GM12878 (cell line): ENCODE measurements around the gene CALML4. TPM values are rescaled to one million over a fixed set of nuclear protein-coding genes. Genes with fewer than 3 reads are reported as not detected.

Experiments used
- ATAC-seq: fragments of 200-7000 bp; cut with Tn5 transposase; 3 replicates; pipeline ENCODE4 v1.9.1; 2020; ENCODE audit warnings: mild to moderate bottlenecking, moderate library complexity
- BruUV-seq: library from RNA; stranded (reverse); fragments of 400-500 nt; replicated peaks from 2 replicates; lab custom pipeline; 2021; lab: Mats Ljungman, UMichigan
- CTCF ChIA-PET: fragments of 300-600 bp; sonication (Branson Sonifier 250); formaldehyde crosslinking; extraction: SDS; loops from one replicate; lab custom pipeline; 2021; ENCODE audit warnings: inconsistent platforms; lab: Yijun Ruan, JAX
- POLR2A ChIA-PET: fragments of 350-600 bp; formaldehyde crosslinking; extraction: SDS; loops from one replicate; lab custom pipeline; 2021; ENCODE audit warnings: inconsistent platforms; lab: Charles Lee
- RAD21 ChIA-PET: fragments of 300-600 bp; sonication (Branson Sonifier 250); formaldehyde crosslinking; loops from one replicate; lab custom pipeline; 2023; ENCODE audit warnings: antibody characterized with exemption; ENCODE audit not compliant: unreplicated experiment; lab: Charles Lee
- SMC1A ChIA-PET: fragments of 300-600 bp; sonication (Branson Sonifier 250); formaldehyde crosslinking; loops from one replicate; lab custom pipeline; 2023; ENCODE audit not compliant: unreplicated experiment, uncharacterized antibody; lab: Charles Lee
- DNase-seq: peaks from one replicate; pipeline ENCODE4 v3.0.0-alpha.2; 2011; ENCODE audit warnings: low read depth, low spot score
- FAIRE-seq: peaks from 3 replicates; lab custom pipeline; 2011; peaks lifted over from hg19 to GRCh38; lab: Jason Lieb, UNC
- H2AFZ ChIP-seq: 2 replicates; pipeline ENCODE4 v1.6.0; 2011; ENCODE audit warnings: low read depth, low read length, control low read depth; ENCODE audit not compliant: control insufficient read depth
- H3K27ac ChIP-seq: 2 replicates; pipeline ENCODE4 v1.5.1; 2011; ENCODE audit warnings: control low read depth; ENCODE audit not compliant: control insufficient read depth, insufficient read depth
- H3K27me3 ChIP-seq, 2 experiments: replicated peaks in 1 of 2; 2 replicates each; pipeline versions ENCODE4 v1.6.0 to v1.6.1; 2011; ENCODE audit warnings: low read length in 1 of 2; ENCODE audit not compliant: control insufficient read depth in 2 of 2, insufficient read depth in 2 of 2
- H3K36me3 ChIP-seq, 2 experiments: 2 replicates each; pipeline ENCODE4 v1.5.1; 2011; ENCODE audit warnings: low read length in 1 of 2; ENCODE audit not compliant: control insufficient read depth in 2 of 2, insufficient read depth in 2 of 2
- H3K4me1 ChIP-seq: 2 replicates; pipeline ENCODE4 v1.6.1; 2011; ENCODE audit warnings: mild to moderate bottlenecking, low read length, moderate library complexity, mixed read lengths; ENCODE audit not compliant: control insufficient read depth, insufficient read depth
- H3K4me2 ChIP-seq: 2 replicates; pipeline ENCODE4 v1.6.0; 2011; ENCODE audit warnings: control low read depth; ENCODE audit not compliant: control insufficient read depth, insufficient read depth
- H3K4me3 ChIP-seq: fragments of 200-600 bp; sonication (generic); 2 replicates; pipeline ENCODE4 v1.5.1; 2016
- H3K79me2 ChIP-seq: 2 replicates; pipeline ENCODE4 v1.6.0; 2011; ENCODE audit warnings: low read length; ENCODE audit not compliant: control insufficient read depth, insufficient read depth
- H3K9ac ChIP-seq: 2 replicates; pipeline ENCODE4 v1.8.0; 2011; ENCODE audit warnings: low read length, control low read depth, mixed read lengths; ENCODE audit not compliant: control insufficient read depth, insufficient read depth
- H3K9me3 ChIP-seq: replicated peaks from 3 replicates; pipeline ENCODE4 v1.5.1; 2011; ENCODE audit warnings: mild to moderate bottlenecking, low read length; ENCODE audit not compliant: control insufficient read depth, insufficient read depth
- H4K20me1 ChIP-seq: 2 replicates; pipeline ENCODE4 v1.6.0; 2011; ENCODE audit not compliant: control insufficient read depth, insufficient read depth
- CBX3 ChIP-seq: fragments of 200-600 bp; sonication (generic); IDR thresholded peaks from 2 replicates; pipeline ENCODE4 v1.6.1; 2016; ENCODE audit warnings: low read depth, borderline replicate concordance
- CEBPB ChIP-seq, 2 experiments: fragments of 150-350 bp in 1 of 2; IDR thresholded peaks; 2 replicates each; pipeline ENCODE4 v1.6.1; 2012 to 2014; ENCODE audit warnings: low read depth in 2 of 2, low read length in 2 of 2, borderline replicate concordance in 1 of 2, inconsistent platforms in 1 of 2
- CHD2 ChIP-seq: IDR thresholded peaks from 2 replicates; pipeline ENCODE4 v1.6.1; 2011; ENCODE audit warnings: low read depth, low read length, improper control_type of control experiment, borderline replicate concordance
- E4F1 ChIP-seq: fragments of 450-650 bp; IDR thresholded peaks from 2 replicates; pipeline ENCODE4 v1.6.1; 2018; ENCODE audit warnings: borderline replicate concordance, mild to moderate bottlenecking; ENCODE audit not compliant: partially characterized antibody
- EZH2 ChIP-seq: IDR thresholded peaks from 2 replicates; pipeline ENCODE4 v1.6.1; 2012; ENCODE audit warnings: low read depth, mild to moderate bottlenecking, control low read depth, inconsistent platforms, low read length, borderline replicate concordance; ENCODE audit not compliant: control insufficient read depth
- HCFC1 ChIP-seq: fragments of 150-350 bp; IDR thresholded peaks from 2 replicates; pipeline ENCODE4 v1.6.1; 2014; ENCODE audit warnings: low read length
- IKZF2 ChIP-seq, 2 experiments: fragments of 450-650 bp; IDR thresholded peaks; 2 replicates each; pipeline ENCODE4 v1.6.1; 2017; ENCODE audit warnings: mild to moderate bottlenecking in 2 of 2, moderate library complexity in 2 of 2
- KAT2A ChIP-seq: conservative IDR thresholded peaks from 2 replicates; pipeline ENCODE4 v1.6.1; 2011; ENCODE audit warnings: low read depth, low read length; ENCODE audit not compliant: control insufficient read depth
- KDM1A ChIP-seq: fragments of 200-600 bp; sonication (generic); IDR thresholded peaks from 2 replicates; pipeline ENCODE4 v1.6.1; 2016; ENCODE audit warnings: borderline replicate concordance
- LARP7 ChIP-seq: fragments of 450-650 bp; IDR thresholded peaks from 2 replicates; pipeline ENCODE4 v1.6.1; 2017; ENCODE audit warnings: mild to moderate bottlenecking
- MYC ChIP-seq: IDR thresholded peaks from 2 replicates; pipeline ENCODE4 v1.6.1; 2011; ENCODE audit warnings: mild to moderate bottlenecking, low read length, moderate library complexity, inconsistent platforms; ENCODE audit not compliant: insufficient read depth, insufficient replicate concordance, insufficient read length, severe bottlenecking
- PKNOX1 ChIP-seq: fragments of 450-650 bp; IDR thresholded peaks from 2 replicates; pipeline ENCODE4 v1.6.1; 2016; ENCODE audit warnings: mild to moderate bottlenecking
- POLR2A ChIP-seq: IDR thresholded peaks from 2 replicates; pipeline ENCODE4 v1.6.1; 2011; ENCODE audit warnings: low read depth, mild to moderate bottlenecking, low read length
- RAD51 ChIP-seq: fragments of 450-650 bp; IDR thresholded peaks from 2 replicates; pipeline ENCODE4 v1.6.1; 2016; ENCODE audit warnings: moderate library complexity, mild to moderate bottlenecking, inconsistent platforms
- RUNX3 ChIP-seq: IDR thresholded peaks from 2 replicates; pipeline ENCODE4 v1.6.1; 2012; ENCODE audit warnings: low read length, inconsistent platforms
- SIX5 ChIP-seq: IDR thresholded peaks from 2 replicates; pipeline ENCODE4 v1.6.1; 2011; ENCODE audit warnings: mild to moderate bottlenecking, low read depth, low read length, moderate library complexity; ENCODE audit not compliant: severe bottlenecking
- SPI1 ChIP-seq: IDR thresholded peaks from 2 replicates; pipeline ENCODE4 v1.6.1; 2011; ENCODE audit warnings: low read depth, mild to moderate bottlenecking, low read length, moderate library complexity, borderline replicate concordance; ENCODE audit not compliant: insufficient read depth
- TARDBP ChIP-seq: IDR thresholded peaks from 2 replicates; pipeline ENCODE4 v1.6.1; 2016; ENCODE audit warnings: borderline replicate concordance
- ZBED1 ChIP-seq: IDR thresholded peaks from 2 replicates; pipeline ENCODE4 v1.6.1; 2016; ENCODE audit warnings: borderline replicate concordance
- ZNF622 ChIP-seq: fragments of 450-650 bp; IDR thresholded peaks from 2 replicates; pipeline ENCODE4 v1.6.1; 2017; ENCODE audit warnings: mild to moderate bottlenecking, inconsistent platforms
- ZZZ3 ChIP-seq: IDR thresholded peaks from 2 replicates; pipeline ENCODE4 v1.6.1; 2011; ENCODE audit warnings: low read depth; ENCODE audit not compliant: control insufficient read depth, insufficient read length
- in situ Hi-C: fragments of 300-500 bp; cut with MboI; formaldehyde crosslinking; loops from 9 replicates; pipeline ENCODE4 v1.14.3; 2018; ENCODE audit warnings: mixed read lengths
- intact Hi-C: fragments of 100-400 bp; cut with micrococcal nuclease; formaldehyde crosslinking; loops from one replicate; pipeline ENCODE4 v1.14.2; 2022; ENCODE audit not compliant: unreplicated experiment
- polyA plus RNA-seq, 11 experiments: library from polyadenylated mRNA; depleted of rRNA in 4 of 11; unstranded in 6 of 11; stranded (reverse) in 5 of 11; fragments of >200 nt; fragmentation: Nextera tagmentation in 4 of 11; fragmentation: Illumina TruSeq in 1 of 11; extraction: Ambion mirVana in 4 of 11; extraction: Trizol in 1 of 11; gene quantifications; 1 replicate in 1 of 11; 2 replicates in 10 of 11; pipeline versions ENCODE4 v1.2.1 to v1.2.3, GENCODE V29; 2011 to 2016; ENCODE audit warnings: inconsistent platforms in 2 of 11, missing spikeins in 2 of 11, low read depth in 1 of 11
- total RNA-seq, 4 experiments: library from RNA; depleted of rRNA in 3 of 4; stranded (reverse); fragments of >200 nt in 3 of 4; fragmentation: Illumina TruSeq in 1 of 4; extraction: Trizol in 1 of 4; gene quantifications; 2 replicates each; pipeline versions ENCODE4 v1.2.1 to v1.2.3, GENCODE V29; 2013 to 2021

Gene CALML4
- total and polyA plus RNA-seq, 10 of the 15 experiments (the other 5 are each of a cell fraction or from before 2014, with no cell fraction given), result 1.7 to 15.9 (median 5.1) TPM

GRCh38 chr15:68183616-68184315 lies 21.4 kb downstream of the CALML4 start (continued):
- TF ChIP-seq KAT2A (no peak), PKNOX1 (no peak)
- TF ChIP-seq, all 136 proteins: peak for 0

GRCh38 chr15:68177742-68178141 lies 27.4 kb downstream of the CALML4 start:
- SMC1A ChIA-PET, result interaction anchor here (1.2 to 1.3 kb wide), 2 partner anchors 8 to 324 kb away, joined by 3 read pairs; no protein-coding TSS in a partner anchor
- Histone ChIP-seq H3K4me1 (no peaks in the 10 kb centered on the region), H2AFZ (no peak overlapping the region), H3K27ac (no peak overlapping the region), H3K36me3 (peaks cover 5 to 31% of the 10 kb centered on the region in 2 experiments)
- no peak for ATAC-seq
- POLR2A ChIA-PET, result no interaction called here
- no peak for FAIRE-seq
- no TSS peak for BruUV-seq
- TF ChIP-seq KAT2A (no peak), E4F1 (no peak), CBX3 (no peak), TARDBP (no peak), CEBPB (IDR thresholded peaks at IDR 0.05; ENCODE audit: borderline replicate concordance in 1 of 2, low read depth in 2 of 2, low read length in 2 of 2) (no peak), LARP7 (no peak), SIX5 (no peak), MYC (no peak), POLR2A (no peak), CHD2 (no peak), ZBED1 (no peak), EZH2 (no peak), ZZZ3 (no peak), RAD51 (no peak), ZNF622 (no peak), KDM1A (no peak), RUNX3 (no peak), HCFC1 (no peak), IKZF2 (IDR thresholded peaks at IDR 0.05) (no peak), SPI1 (no peak)
- TF ChIP-seq, all 136 proteins: peak for 0
- ChIA-PET RAD21 (no interaction called here), CTCF (interaction anchor here (1.3 kb wide), 1 partner anchor 11 kb away, joined by 3 read pairs; no protein-coding TSS in a partner anchor)
- Histone ChIP-seq H3K79me2 (no peaks in the 10 kb centered on the region), H3K9me3 (no peaks in the 10 kb centered on the region), H3K9ac (no peak overlapping the region), H3K27me3 (no peaks in the 10 kb centered on the region), H3K4me3 (no peak overlapping the region), H3K4me2 (no peak overlapping the region), H4K20me1 (no peaks in the 10 kb centered on the region)
- intact Hi-C loops, result no loop called here
- DNase-seq, result no peak
- in situ Hi-C loops, result no loop called here
